Body of pancreas (tissue), 4 donors: ENCODE data around the gene CHCHD3. TPM values are rescaled to one million over a fixed set of nuclear protein-coding genes. Genes with fewer than 3 reads are reported as not detected.

Experiments
- ATAC-seq: fragments of 150-250 bp; one replicate; pipeline ENCODE4 v1.9.1; 2016
- DNase-seq, 4 donors: peaks; one replicate each; pipeline ENCODE4 v3.0.0-alpha.2; 2019
- H3K27ac ChIP-seq, 4 donors: fragments of 200-600 bp; sonication (generic); 1 replicate in 3 of 4; 2 replicates in 1 of 4; pipeline versions ENCODE4 v1.5.1 to v1.6.1; 2016 to 2019; ENCODE audit warnings: mild to moderate bottlenecking in 1 of 4, mixed read lengths in 1 of 4, moderate library complexity in 1 of 4
- H3K27me3 ChIP-seq, 2 donors: fragments of 200-600 bp; sonication (generic); one replicate each; pipeline ENCODE4 v1.6.0; 2016; ENCODE audit warnings: mild to moderate bottlenecking in 1 of 2
- H3K36me3 ChIP-seq, 2 donors: fragments of 200-600 bp; sonication (generic); replicated peaks in 1 of 2; 2 replicates each; pipeline ENCODE4 v1.5.1; 2016; ENCODE audit warnings: low read depth in 2 of 2; ENCODE audit not compliant: insufficient read depth in 1 of 2
- H3K4me1 ChIP-seq: fragments of 200-600 bp; sonication (generic); one replicate; pipeline ENCODE4 v1.6.0; 2016
- H3K4me3 ChIP-seq, 2 donors: fragments of 200-600 bp; sonication (generic); 1 replicate in 1 of 2; 2 replicates in 1 of 2; pipeline ENCODE4 v1.5.1; 2016 to 2019
- H3K9me3 ChIP-seq, 3 donors: fragments of 200-600 bp; sonication (generic); 1 replicate in 2 of 3; 2 replicates in 1 of 3; pipeline ENCODE4 v1.5.1; 2016
- POLR2A ChIP-seq, 3 donors: fragments of 450-650 bp; IDR thresholded peaks; one replicate each; pipeline ENCODE4 v1.6.1; 2016; ENCODE audit warnings: antibody characterized with exemption in 3 of 3, mild to moderate bottlenecking in 2 of 3
- WGBS, 2 donors: methylation state at CpG; one replicate each; pipeline ENCODE4 v1.1.5; 2017; 5-methylcytosine and 5-hydroxymethylcytosine counted together
- intact Hi-C: fragments of 100-400 bp; cut with DNase I; formaldehyde crosslinking; loops from one replicate; pipeline ENCODE4 v1.15.1; 2023
- total RNA-seq, 2 donors: library from RNA; depleted of rRNA; stranded (reverse); fragments of >200 nt; gene quantifications; one replicate each; pipeline ENCODE4 v1.1.0, GENCODE V29; 2016
- TF ChIP-seq, protein P1 (sequence below), 7 experiments: fragments of 450-650 bp in 4 of 7; fragments of 200-600 bp in 3 of 7; sonication (generic) in 3 of 7; IDR thresholded peaks; one replicate each; pipeline ENCODE4 v1.5.1; 2016 to 2019; ENCODE audit warnings: antibody characterized with exemption in 7 of 7

CHCHD3 gene
- total RNA-seq, 2 donors from 2014 or later = 24.4 to 32.6 TPM

DNA sequence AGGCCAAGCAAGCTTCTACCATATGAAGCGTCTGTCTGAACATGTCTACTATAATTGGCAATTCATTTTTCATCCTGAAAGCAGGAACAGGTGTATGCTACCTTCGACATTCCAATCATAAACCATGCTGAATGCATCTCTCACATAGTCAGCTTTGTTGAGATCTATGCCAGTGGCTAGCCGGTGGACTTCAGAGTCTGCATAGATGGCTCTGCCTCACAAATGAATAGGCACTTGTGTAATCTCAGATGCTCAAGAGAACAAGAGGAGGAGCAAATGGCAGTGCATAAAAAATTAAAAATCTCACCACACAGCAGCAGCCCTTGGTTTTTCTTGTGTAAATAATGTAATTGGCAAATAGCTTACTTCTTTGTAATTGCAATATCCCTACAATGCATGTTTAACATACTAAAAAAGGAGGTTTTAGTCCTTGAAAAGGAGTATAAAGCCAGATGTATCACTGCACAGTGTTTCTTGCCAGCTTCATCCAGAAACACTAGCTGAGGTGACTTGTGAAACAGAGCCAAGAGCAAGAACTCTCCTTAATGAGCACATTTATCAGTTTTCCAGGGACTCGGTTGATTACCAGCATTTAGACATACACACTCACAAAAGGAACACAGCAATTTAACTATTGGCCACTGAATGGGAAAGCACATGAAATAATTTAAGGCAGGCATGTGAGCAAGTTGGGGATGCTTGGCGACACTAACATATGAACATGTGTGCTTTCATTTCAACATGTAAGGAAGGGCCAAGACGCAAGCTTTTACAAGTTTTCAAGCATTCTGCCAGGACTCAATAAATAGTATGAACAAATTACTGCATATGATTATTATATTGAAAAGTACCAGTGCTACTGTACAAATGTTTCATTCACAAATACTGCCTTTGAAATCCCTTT is 255.7 kb downstream of the CHCHD3 start:
- ATAC-seq = no peak
- Histone ChIP-seq H3K4me3 (no peak overlapping the region), H3K4me1 (peaks cover 5% of the 10 kb centered on the region), H3K36me3 (no peaks in the 10 kb centered on the region), H3K27ac (no peak overlapping the region), H3K27me3 (no peaks in the 10 kb centered on the region), H3K9me3 (peaks cover 0 to 2% (median 0%) of the 10 kb centered on the region in 3 donors)
- no peak for DNase-seq
- 75 to 89% methylated on average over 6 of the region's 6 CpGs for WGBS, 2 donors
- intact Hi-C loops = no loop called here
- TF ChIP-seq, protein P1, sequence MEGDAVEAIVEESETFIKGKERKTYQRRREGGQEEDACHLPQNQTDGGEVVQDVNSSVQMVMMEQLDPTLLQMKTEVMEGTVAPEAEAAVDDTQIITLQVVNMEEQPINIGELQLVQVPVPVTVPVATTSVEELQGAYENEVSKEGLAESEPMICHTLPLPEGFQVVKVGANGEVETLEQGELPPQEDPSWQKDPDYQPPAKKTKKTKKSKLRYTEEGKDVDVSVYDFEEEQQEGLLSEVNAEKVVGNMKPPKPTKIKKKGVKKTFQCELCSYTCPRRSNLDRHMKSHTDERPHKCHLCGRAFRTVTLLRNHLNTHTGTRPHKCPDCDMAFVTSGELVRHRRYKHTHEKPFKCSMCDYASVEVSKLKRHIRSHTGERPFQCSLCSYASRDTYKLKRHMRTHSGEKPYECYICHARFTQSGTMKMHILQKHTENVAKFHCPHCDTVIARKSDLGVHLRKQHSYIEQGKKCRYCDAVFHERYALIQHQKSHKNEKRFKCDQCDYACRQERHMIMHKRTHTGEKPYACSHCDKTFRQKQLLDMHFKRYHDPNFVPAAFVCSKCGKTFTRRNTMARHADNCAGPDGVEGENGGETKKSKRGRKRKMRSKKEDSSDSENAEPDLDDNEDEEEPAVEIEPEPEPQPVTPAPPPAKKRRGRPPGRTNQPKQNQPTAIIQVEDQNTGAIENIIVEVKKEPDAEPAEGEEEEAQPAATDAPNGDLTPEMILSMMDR (IDR thresholded peaks at IDR 0.05) = no peak
- TF ChIP-seq POLR2A (IDR thresholded peaks at IDR 0.05) = no peak

DNA sequence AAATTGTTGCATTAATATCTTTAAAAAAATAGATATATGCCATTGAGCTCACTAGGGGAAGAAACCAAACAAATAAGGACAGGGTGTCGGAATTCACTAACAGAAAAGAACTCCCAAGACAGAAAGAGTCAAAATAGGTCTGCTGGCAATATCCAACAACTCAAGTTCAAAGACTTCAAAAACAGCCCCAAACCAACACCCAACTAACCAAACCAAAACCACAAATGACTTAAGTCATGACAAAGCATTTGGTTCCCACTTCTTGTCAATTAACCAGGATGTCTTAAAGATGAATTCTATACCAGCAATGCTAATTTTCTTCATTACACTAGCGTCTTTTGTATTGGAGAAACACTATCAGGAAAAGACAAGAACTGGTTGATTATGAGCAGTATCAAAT is 256.7 kb downstream of the CHCHD3 start:
- intact Hi-C loops = no loop called here
- Histone ChIP-seq H3K4me3 (no peak overlapping the region), H3K9me3 (no peaks in the 10 kb centered on the region), H3K36me3 (no peaks in the 10 kb centered on the region), H3K4me1 (peaks cover 5% of the 10 kb centered on the region), H3K27me3 (no peaks in the 10 kb centered on the region), H3K27ac (no peak overlapping the region)
- TF ChIP-seq, protein P1 (IDR thresholded peaks at IDR 0.05) = no peak
- TF ChIP-seq POLR2A (IDR thresholded peaks at IDR 0.05) = no peak
- 98 to 100% methylated on average over 2 of the region's 2 CpGs for WGBS, 2 donors
- no peak for DNase-seq
- ATAC-seq = no peak

DNA sequence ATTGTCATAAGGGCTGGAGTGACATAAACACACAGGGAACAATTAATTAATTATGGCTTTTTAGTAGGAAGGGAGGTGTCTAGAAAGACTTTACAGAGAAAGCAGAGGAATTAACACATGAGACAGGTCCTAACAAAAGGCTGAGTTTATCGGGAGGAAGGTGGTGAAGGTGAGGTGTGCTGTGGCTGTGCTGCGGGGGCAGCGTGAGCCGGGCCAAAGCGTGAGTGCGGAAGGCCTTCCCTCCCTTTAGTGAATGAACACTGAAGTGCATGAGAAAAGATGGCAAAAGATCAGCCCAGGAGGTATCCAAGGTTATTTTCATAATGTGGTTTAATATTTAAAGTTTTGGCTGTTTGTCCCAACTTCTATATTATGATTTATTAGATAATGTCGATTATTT is 262.2 kb downstream of the CHCHD3 start:
- Histone ChIP-seq H3K27ac (no peak overlapping the region), H3K4me3 (no peak overlapping the region), H3K9me3 (no peaks in the 10 kb centered on the region), H3K4me1 (peaks cover 13% of the 10 kb centered on the region), H3K27me3 (no peaks in the 10 kb centered on the region), H3K36me3 (no peaks in the 10 kb centered on the region)
- no peak for ATAC-seq
- intact Hi-C loops = no loop called here
- WGBS, 2 donors = 72 to 84% methylated on average over 7 of the region's 7 CpGs
- TF ChIP-seq POLR2A (IDR thresholded peaks at IDR 0.05) = no peak
- TF ChIP-seq, protein P1 (IDR thresholded peaks at IDR 0.05) = no peak
- no peak for DNase-seq

DNA sequence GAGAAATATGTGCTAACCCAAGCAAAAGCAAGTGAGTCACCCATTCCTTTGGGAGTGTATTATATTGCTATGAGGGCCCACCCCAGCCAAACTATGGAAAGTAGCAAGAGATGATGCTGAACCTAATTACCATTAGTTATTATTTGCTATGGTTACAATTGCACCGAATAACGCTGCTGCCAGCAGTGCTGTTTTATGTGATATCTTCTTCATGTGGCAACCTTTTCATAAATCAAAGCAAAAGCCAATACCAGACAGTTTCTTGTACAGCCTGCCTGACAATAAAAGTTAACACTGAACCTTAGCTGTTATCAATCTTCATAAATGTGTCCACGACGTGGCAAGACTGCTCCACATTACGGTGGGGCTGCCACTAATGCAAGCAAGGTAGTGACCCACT is 263.9 kb downstream of the CHCHD3 start:
- intact Hi-C loops = no loop called here
- H3K27me3 ChIP-seq = no peaks in the 10 kb centered on the region

More for the DNA sequence above, 263.9 kb downstream of the CHCHD3 start:
- Histone ChIP-seq H3K9me3 (no peaks in the 10 kb centered on the region), H3K4me3 (no peak overlapping the region), H3K4me1 (peaks cover 13% of the 10 kb centered on the region), H3K36me3 (no peaks in the 10 kb centered on the region), H3K27ac (no peak overlapping the region)
- WGBS, 2 donors = 59 to 71% methylated on average over 5 of the region's 5 CpGs
- ATAC-seq (no peak), DNase-seq (no peak)
- no peak for TF ChIP-seq POLR2A (IDR thresholded peaks at IDR 0.05)
- TF ChIP-seq, protein P1 (IDR thresholded peaks at IDR 0.05) = no peak
